Stimulated activated CD8-positive, alpha-beta memory T cell treated with anti-CD3 and anti-CD28 coated beads, Interleukin-12 subunit alpha, Interleukin-12 subunit beta, amount 100 ng/mL, for 1 hour (primary cell): ENCODE measurements around the gene NDUFA8.
A peak's percentile ranks its signal among the peaks of the same experiment; 100 is the strongest.

Source experiments
- DNase-seq: peaks from one replicate; pipeline ENCODE4 v3.0.0-alpha.2; 2020; ENCODE audit warnings: low read depth

The NDUFA8 gene

GRCh38 chr9:122135529-122135859, 24.1 kb downstream of the NDUFA8 start:
- DNase-seq = no peak

DNA sequence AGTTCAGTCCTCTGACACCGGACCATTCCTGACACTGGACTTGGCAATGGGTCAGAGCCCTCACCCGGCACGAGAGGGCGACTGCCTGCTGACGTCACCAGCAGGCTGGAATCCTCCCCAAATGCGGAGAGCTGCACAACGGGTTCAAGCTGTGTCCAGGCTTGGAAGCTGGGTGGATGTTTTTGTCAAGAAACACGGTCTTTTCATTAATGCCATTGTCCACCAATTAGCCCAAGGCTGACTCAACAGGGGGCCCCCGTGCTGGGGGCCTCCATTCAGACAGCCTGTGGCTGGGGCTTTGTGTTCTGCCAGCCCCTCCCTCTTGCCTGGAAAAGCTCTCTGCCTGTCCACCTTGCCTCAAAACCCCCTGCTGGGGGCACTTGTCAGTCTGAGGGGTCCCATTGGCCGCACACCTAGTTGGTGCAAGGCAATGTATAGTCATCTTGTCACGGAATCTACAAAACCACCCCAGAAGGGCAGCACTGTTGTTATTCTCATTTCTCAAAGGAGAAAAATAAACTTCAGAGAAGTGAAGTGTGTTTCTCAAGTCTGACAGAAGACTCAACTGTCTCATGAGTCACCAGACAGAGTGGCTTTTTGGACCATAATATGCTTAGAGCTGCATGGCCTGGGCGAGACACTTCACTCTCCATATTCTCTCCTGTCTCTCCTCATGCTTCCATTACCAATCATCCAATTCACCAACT, 24.6 kb downstream of the NDUFA8 start:
- no peak for DNase-seq

- no peak for DNase-seq
Observed at GRCh38 chr9:122133984-122134535, 25.5 kb downstream of the NDUFA8 start.

- no peak for DNase-seq
Observed at GRCh38 chr9:122133263-122133983, 26.2 kb downstream of the NDUFA8 start.

DNA sequence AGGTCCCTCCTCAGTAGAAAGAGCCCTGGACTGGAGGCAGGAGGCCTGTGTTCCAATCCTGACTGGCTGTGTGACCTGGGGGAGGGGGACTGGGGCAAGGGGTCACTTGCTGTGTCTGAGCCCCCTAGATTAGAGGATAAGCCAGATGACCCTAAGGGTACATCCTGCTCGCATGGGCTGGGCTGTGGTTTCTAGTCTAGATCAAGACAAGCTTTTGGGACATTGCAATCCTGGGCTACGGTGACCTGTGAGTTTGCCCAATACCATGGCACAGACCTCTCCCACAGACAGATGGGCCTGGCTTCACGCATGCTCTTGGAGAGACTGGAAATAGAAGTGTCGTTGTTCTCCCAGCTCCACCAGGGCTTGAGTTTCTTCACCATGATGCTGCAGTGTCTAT, 27.0 kb downstream of the NDUFA8 start:
- no peak for DNase-seq

GRCh38 chr9:122131401-122132001, 28.1 kb downstream of the NDUFA8 start:
- no peak for DNase-seq

DNA sequence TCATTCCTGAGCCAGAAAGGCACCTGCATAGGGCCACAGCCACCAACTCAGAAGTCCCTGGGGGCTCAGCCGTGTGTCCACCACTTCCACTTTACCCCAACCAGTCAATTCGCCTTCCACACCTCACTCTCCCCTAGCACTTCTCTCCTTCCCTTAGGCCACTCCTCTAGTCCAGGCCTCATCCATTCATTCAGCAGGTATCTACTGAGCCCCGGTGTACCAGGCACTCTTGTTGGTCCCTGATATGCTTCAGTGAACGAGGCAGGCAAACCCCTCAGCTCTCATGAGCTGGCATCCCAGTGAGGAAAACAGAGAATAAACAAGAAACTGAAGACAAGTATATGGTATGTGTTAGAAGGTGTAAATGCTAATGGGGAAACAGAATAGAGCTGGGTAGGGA, 28.7 kb downstream of the NDUFA8 start:
- DNase-seq = no peak

DNA sequence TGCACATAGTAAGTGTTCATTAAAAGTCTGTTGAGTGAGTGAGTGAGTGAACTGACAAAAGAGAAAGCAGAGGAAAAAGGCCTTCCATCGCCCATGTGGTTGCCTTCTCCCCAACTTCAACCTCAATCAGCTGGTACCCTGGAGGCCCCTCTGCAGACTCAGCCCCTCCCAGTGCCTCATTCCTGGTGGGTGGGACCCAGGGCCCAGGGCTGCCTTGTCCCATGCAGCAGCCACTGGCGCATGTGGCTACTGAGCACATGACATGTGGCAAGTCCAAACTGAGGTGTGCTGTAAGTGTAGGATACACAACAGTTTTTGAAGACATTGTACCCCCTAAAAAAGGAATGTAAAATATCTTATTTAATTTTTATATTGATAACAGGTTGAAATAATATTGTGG, 29.6 kb downstream of the NDUFA8 start:
- DNase-seq = no peak

- DNase-seq = no peak
Observed at GRCh38 chr9:122128969-122129343, 30.6 kb downstream of the NDUFA8 start.

DNA sequence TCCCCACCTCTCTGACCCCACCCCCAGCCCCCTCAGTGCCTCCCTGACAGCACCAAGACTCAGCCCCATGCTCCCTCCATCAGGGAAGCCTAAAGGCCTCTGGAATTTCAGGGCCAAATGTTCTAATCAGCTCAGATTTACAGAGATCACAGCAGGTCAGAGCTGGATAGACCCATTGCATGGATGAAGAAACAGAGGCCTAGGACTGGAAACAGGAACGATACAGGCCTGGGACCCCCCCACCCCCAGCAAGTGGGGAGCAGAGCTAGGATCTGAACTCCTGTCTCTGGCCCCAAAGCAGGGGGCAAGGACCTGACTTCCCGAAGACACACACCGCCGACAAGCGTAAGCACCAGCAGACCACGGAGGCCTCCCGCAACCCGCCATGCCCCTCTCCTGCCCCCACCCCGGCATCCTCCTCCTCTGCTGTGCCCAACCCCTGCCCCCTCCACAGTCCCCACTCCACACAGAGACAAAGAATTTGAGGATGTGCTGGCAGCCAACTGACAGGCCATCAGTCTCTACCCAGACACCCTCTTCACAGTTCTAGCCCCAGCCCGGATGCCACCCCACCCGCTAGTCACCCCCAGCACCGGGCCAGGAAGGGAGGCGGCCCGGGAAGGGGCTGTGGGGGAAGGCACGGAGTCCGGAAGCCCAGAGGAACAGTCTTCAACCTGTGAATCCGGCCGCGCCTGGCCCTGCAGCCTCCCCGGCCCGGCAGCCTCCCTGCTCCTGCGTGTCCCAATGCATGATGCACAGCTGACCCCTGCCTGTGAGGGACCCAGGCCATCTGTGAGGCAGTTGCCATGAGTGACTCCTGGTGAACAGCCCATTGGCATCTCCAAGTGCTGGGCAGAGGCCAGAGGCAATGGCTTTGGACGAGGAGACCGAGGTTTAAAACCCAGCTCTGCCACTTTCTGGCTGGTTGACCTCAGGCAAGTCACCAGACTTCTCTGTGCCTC, 31.3 kb downstream of the NDUFA8 start:
- DNase-seq = no peak

DNA sequence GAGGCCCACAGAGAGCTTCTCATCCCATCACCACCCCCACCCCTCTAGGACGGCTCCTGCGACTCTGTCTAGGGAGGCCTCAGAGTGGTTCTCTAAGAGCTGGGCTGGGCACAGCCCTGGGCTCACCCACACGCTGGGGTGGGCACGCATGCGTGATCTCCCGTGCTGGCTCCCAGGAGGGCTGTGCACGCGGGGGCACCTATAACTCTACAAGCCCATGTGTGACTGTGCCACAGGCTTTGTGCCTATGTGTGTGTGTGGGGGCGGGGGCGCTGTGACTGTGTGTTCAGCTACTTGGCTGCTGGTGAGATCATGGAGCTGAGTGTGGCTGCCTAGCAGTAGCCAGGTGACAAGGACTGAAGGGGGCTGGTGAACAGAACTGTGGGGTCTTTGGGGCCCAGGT, 32.2 kb downstream of the NDUFA8 start:
- no peak for DNase-seq

DNA sequence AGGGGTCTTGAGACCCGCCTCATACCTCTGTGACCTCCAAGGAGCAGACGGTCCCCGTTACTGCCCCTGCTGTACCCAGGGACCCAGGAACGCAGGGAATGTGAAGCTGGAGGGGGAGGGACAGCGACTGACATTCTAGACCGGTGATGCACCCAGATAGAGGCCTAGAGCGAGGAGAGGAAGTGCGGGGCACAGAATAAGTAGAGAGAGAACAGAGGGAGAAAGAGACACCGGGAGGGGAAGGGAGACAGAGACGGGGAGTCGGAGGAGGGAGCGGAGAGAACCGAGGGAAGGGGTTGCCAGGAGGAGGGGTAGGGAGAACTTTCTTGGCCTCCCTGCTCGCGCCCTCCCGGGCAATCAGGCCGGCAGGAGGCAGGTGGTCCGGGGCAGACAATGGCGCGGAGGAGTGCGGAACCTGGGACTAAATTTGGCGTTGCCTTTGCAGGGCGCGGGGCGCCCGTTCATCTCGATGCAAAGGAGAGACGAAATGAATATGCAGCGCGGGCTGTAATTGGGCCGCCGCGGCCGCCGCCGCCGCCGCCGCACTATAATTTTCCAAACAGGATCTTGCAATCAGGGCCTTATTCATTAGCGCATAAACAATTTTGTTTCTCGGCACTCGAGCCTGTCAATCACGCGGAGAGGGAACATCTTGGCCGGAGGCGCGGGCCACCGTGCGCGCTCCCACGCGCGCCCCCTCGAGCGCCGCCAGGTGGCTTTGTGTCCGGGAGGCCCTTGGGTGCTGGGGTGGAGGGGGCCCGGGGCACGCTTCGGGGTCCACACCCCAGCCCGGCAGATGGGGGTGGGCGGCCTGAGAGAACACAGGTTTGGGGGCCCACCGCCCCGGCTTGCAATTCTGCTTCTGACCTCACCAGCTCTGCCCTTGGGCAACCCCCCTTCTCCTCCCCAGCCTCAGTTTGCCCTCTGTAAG, 33.0 kb downstream of the NDUFA8 start:
- no peak for DNase-seq

DNA sequence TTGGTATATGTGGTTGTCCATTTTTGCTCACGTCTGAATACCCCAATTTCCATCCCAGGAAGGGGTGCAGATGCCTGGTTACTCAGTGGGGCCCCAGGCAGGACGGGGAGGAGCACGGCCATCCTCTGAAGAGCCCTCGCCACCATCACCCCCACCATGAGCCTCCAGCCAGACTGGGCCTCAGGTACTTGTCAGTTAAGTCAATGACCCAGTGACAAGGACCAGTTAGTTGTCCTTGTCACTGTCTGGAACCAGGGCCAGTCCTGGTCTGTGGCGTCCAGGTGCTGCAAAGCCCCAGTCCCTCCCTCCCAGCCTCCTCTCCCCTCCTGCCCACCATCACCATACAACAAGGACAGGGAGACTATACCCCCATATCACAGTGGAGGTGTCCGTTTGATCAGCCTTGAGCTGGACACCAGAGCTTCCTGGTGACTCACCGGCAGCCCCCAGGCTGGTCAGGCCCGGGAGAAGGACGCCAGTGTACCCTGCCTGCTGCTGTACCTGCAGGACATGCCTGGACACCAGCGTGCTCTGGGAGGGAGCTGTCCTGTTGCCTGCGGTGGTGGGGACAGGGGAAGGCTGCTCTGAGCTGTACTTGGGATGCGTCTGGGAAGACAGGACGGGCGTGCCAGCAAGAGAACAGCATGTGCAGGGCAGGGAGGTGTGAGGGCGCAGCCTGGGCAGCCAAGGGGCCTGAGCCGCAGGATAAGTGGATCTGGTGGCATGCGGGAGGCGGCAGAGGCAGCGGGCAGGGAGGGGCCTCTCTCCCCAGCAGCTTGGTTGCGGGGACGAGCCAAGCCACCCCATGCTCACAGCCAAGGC, 33.9 kb downstream of the NDUFA8 start:
- DNase-seq = no peak

DNA sequence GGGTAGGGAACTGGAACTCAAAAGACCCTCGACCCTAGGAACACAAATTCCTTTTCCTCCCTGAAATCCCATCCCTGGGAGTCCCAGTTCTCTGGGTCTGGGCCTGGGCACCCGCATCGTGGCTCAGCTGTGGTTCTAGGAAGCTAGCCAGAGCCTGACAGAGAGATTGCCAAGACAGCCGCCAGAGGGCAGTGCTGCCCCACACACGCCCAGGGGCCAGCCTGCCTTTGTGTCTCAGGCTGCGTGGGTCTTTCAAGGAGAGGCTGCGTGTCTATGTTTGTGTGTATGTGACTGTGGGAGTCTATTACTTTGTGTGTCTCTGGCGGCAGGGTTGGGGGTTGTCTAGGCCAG, 34.4 kb downstream of the NDUFA8 start:
- peak; percentile 50 for DNase-seq

GRCh38 chr9:122124528-122124927, 35.1 kb downstream of the NDUFA8 start:
- DNase-seq = no peak

DNA sequence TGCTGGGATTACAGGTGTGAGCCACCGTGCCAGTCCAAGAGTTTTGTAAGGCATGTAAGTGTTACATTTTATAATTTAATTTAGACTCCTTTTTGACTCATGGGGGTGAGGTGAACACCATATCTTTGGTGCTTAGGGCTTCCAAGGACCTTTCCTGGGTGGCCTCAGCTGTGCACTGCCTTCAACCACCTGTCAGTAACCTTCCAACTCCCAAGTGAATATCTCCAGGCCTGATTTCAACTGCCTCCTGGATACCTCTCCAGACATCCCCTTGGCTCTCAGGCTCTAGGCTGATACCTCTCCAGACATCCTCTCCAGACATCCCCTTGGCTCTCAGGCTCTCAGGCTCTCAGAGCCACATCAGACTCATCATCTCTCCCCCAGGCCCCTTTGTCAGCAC, 35.5 kb downstream of the NDUFA8 start:
- DNase-seq = no peak

DNA sequence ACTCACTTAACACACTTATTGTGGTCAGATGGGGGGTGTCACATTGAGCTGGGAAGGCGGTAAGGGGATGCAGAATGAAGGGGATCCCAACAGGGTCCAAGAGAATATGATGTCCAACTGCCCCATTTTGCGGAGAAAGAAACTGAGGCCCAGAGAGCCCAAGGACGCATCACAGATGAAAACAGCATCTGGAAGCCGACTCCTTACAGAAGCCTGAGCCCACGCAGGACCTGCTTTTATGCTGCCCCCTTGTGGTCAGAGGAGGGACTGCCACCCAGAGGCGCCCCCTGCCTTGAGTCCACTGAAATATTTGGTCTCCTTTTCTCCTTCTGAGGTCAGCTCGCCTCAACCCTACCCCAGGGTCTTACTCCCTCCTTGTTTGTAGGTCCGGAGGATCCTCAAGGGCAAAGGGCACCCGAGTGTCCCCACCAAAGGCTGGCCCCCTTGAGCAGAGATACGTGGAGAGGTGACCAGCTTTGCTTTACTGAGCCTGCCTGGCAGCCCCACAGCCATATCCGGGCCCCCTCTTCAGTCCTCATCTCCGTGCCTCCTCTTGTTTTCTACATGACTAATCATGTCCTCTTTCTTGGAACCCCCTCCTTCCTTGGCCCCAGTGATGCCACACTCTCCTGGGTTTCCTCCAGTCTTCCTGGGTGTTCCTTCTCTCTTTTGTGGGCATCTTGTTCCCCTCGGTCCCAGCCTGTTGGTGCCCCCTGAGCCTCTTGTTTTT, 36.5 kb downstream of the NDUFA8 start:
- DNase-seq = peak; percentile 50

DNA sequence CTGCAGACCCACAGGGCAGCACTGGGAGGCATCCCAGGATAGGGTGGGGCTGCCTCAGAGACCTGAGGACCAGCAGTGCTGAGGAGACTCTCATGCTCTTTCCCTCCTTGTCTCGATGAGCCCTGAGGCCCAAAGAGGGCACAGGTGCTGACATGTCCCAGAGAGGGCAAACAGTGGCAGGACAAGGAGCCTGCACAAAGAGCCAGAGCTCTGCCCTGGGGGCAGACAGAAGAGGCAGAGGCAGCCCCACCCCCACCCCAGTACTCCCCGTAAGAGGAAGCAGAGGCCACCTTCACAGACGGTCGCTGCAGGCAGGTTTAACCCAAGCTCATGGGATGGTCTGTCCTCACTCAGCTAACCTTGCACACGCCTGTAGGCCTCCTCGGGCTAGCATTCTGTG, 37.1 kb downstream of the NDUFA8 start:
- DNase-seq = no peak

DNA sequence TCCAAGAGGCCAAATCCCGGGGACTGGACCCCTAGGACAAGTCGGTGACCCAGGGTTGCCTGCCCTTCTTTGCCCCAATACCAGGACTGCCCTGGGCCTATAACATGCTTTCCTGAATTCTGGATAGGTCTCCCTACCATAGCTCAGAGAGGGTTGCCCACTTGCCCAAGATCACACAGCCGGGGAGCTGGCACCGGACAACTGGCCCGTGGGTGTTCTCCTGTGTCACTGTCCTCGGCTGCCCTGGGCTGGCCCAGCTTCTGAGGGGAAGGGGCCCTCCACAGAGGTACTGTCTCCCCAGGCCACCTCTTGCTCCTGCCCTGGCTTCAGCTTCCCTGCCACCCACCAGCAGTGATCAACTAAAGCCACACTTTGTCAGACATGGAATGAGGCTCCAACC, 37.6 kb downstream of the NDUFA8 start:
- no peak for DNase-seq

GRCh38 chr9:122121391-122121790, 38.2 kb downstream of the NDUFA8 start:
- DNase-seq = no peak
